Measurements from ENCODE around the gene PLXNA3.

Gene PLXNA3

GRCh38 chrX:154462396-154462795 is 4.3 kb downstream of the PLXNA3 start:
- DNase-seq: no peak

- no peak for DNase-seq
Measured at GRCh38 chrX:154463611-154464220, 5.6 kb downstream of the PLXNA3 start.

- no peak for DNase-seq
Measured at GRCh38 chrX:154464806-154465365, 6.8 kb downstream of the PLXNA3 start.

GRCh38 chrX:154465601-154466000 is 7.5 kb downstream of the PLXNA3 start:
- DNase-seq: no peak

- DNase-seq: no peak
Measured at GRCh38 chrX:154466036-154466435, 8.0 kb downstream of the PLXNA3 start.

GRCh38 chrX:154466907-154467306 is 8.8 kb downstream of the PLXNA3 start:
- DNase-seq: no peak

GRCh38 chrX:154467556-154467955 is 9.5 kb downstream of the PLXNA3 start:
- DNase-seq: no peak

- no peak for DNase-seq
Measured at GRCh38 chrX:154468217-154468616, 10.1 kb downstream of the PLXNA3 start.

- no peak for DNase-seq
Measured at GRCh38 chrX:154469114-154469513, 11.0 kb downstream of the PLXNA3 start.

GRCh38 chrX:154469880-154470279 is 11.8 kb downstream of the PLXNA3 start:
- no peak for DNase-seq

GRCh38 chrX:154470434-154470833 is 12.4 kb downstream of the PLXNA3 start:
- DNase-seq: no peak

- DNase-seq: no peak
Measured at GRCh38 chrX:154470914-154471568, 13.0 kb downstream of the PLXNA3 start.

GRCh38 chrX:154471839-154472684 is 14.0 kb downstream of the PLXNA3 start:
- DNase-seq: no peak

- no peak for DNase-seq
Measured at GRCh38 chrX:154472685-154473632, 14.9 kb downstream of the PLXNA3 start.

- DNase-seq: no peak
Measured at GRCh38 chrX:154473683-154474082, 15.6 kb downstream of the PLXNA3 start.

- no peak for DNase-seq
Measured at GRCh38 chrX:154476821-154477220, 18.7 kb downstream of the PLXNA3 start.

- no peak for DNase-seq
Measured at GRCh38 chrX:154477891-154478477, 19.9 kb downstream of the PLXNA3 start.

GRCh38 chrX:154478728-154479622 is 20.9 kb downstream of the PLXNA3 start, which contains the start of gene LAGE3:
Gene LAGE3 (minus strand): TSS chrX:154479281. CDS start chrX:154478915, 366 bp downstream.
- DNase-seq: peak; percentile 94 to 96

GRCh38 chrX:154481195-154481594 is 23.1 kb downstream of the PLXNA3 start:
- no peak for DNase-seq

GRCh38 chrX:154481911-154482601 is 24.0 kb downstream of the PLXNA3 start:
- DNase-seq: no peak

Data from stimulated activated CD4-positive, alpha-beta T cell treated with anti-CD3 and anti-CD28 coated beads, Interleukin-2, amount 100 ng/mL, for 24 hours (primary cell).